Fibroblast of lung (primary cell): Measurements from ENCODE around the gene NKX6-2. TPM values are rescaled to one million over a fixed set of nuclear protein-coding genes. Genes with fewer than 3 reads are reported as not detected.

ENCODE experiments used
- DNase-seq, 2 donors: peaks; one replicate each; pipeline versions ENCODE4 v3.0.0 to v3.0.0-alpha.2; 2010; ENCODE audit warnings: low read depth in 2 of 2
- H2AFZ ChIP-seq: 2 replicates; pipeline ENCODE4 v1.5.1; 2012; ENCODE audit warnings: low read length, control low read depth, inconsistent platforms
- H3K27ac ChIP-seq: 2 replicates; pipeline ENCODE4 v1.5.1; 2011; ENCODE audit warnings: low read length, control low read depth; ENCODE audit not compliant: insufficient read depth
- H3K27me3 ChIP-seq: 2 replicates; pipeline ENCODE4 v1.5.1; 2011; ENCODE audit warnings: mild to moderate bottlenecking, low read length; ENCODE audit not compliant: control insufficient read depth, insufficient read depth
- H3K36me3 ChIP-seq: 2 replicates; pipeline ENCODE4 v1.5.1; 2011; ENCODE audit warnings: low read length; ENCODE audit not compliant: control insufficient read depth, insufficient read depth
- H3K4me1 ChIP-seq: 2 replicates; pipeline ENCODE4 v1.5.1; 2011; ENCODE audit warnings: low read length; ENCODE audit not compliant: control insufficient read depth, insufficient read depth; ENCODE audit errors: extremely low read depth
- H3K4me2 ChIP-seq: 2 replicates; pipeline ENCODE4 v1.5.1; 2011; ENCODE audit warnings: low read length, control low read depth; ENCODE audit not compliant: insufficient read depth; ENCODE audit errors: extremely low read depth
- H3K4me3 ChIP-seq, 4 experiments: fragments of 200-600 bp in 1 of 4; sonication (generic) in 1 of 4; replicated peaks in 1 of 4; 2 replicates each; pipeline ENCODE4 v1.5.1; 2011 to 2016; ENCODE audit warnings: low read length in 4 of 4, low read depth in 3 of 4, mild to moderate bottlenecking in 3 of 4, control low read depth in 2 of 4, inconsistent platforms in 1 of 4, mixed read lengths in 1 of 4; ENCODE audit not compliant: insufficient read depth in 1 of 4; ENCODE audit errors: control extremely low read depth in 1 of 4
- H3K79me2 ChIP-seq: 2 replicates; pipeline ENCODE4 v1.5.1; 2012; ENCODE audit warnings: mild to moderate bottlenecking, low read length, inconsistent platforms; ENCODE audit not compliant: control insufficient read depth, insufficient read depth
- H3K9ac ChIP-seq: 2 replicates; pipeline ENCODE4 v1.5.1; 2011; ENCODE audit warnings: mild to moderate bottlenecking, low read length, control low read depth; ENCODE audit not compliant: insufficient read depth
- H3K9me3 ChIP-seq: 2 replicates; pipeline ENCODE4 v1.5.1; 2012; ENCODE audit warnings: low read depth, low read length; ENCODE audit not compliant: control insufficient read depth, insufficient read depth
- H4K20me1 ChIP-seq: 2 replicates; pipeline ENCODE4 v1.5.1; 2011; ENCODE audit warnings: low read length; ENCODE audit not compliant: control insufficient read depth, insufficient read depth; ENCODE audit errors: extremely low read depth
- EZH2 ChIP-seq: IDR thresholded peaks from 2 replicates; pipeline ENCODE4 v1.5.1; 2012; ENCODE audit warnings: low read length, control low read depth, mild to moderate bottlenecking; ENCODE audit errors: missing control alignments
- polyA plus RNA-seq, 2 donors: library from polyadenylated mRNA; depleted of rRNA in 1 of 2; stranded (reverse) in 1 of 2; unstranded in 1 of 2; fragments of >200 nt; gene quantifications; 2 replicates each; pipeline ENCODE4 v1.2.1, GENCODE V29; 2011 to 2012; ENCODE audit warnings: missing spikeins in 1 of 2
- total RNA-seq: library from RNA; depleted of rRNA; stranded (reverse); fragments of >200 nt; gene quantifications from 2 replicates; pipeline ENCODE4 v1.2.1, GENCODE V29; 2014
- TF ChIP-seq, protein P1 (sequence below), 2 donors: IDR thresholded peaks in 1 of 2; conservative IDR thresholded peaks in 1 of 2; 1 replicate in 1 of 2; 2 replicates in 1 of 2; pipeline ENCODE4 v1.5.1; 2011 to 2012; ENCODE audit warnings: low read length in 2 of 2, control low read depth in 1 of 2, inconsistent platforms in 1 of 2, low read depth in 1 of 2, mild to moderate bottlenecking in 1 of 2

Gene NKX6-2
- total and polyA plus RNA-seq, 2 donors (not counting 1 experiment from before 2014, with no cell fraction given), result not detected

DNA sequence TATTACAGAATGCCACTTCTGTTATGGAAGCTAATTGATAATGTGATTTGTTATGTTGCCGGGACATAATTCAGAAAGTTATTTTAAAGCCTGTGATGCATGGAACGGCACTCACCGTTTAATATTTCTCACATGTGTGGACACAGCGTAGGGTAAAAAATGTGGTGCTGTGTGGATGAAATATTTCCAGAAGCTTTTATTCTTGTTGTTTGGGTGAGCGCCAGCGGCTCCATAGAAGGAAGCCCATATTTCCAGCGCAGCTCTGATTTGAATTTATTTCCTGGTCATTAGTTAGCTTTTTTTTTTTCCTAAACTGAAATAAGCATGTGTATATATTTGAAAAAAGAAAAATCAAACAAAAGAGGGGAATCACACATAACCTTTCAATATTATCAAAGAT, 20.2 kb upstream of the NKX6-2 start:
- Histone ChIP-seq H3K4me1 (no peaks in the 10 kb centered on the region), H3K79me2 (no peaks in the 10 kb centered on the region), H2AFZ (no peak overlapping the region), H3K9me3 (no peaks in the 10 kb centered on the region), H3K4me3 (no peak overlapping the region), H4K20me1 (no peaks in the 10 kb centered on the region), H3K27ac (no peak overlapping the region), H3K9ac (no peak overlapping the region), H3K36me3 (no peaks in the 10 kb centered on the region), H3K27me3 (no peaks in the 10 kb centered on the region), H3K4me2 (no peak overlapping the region)
- TF ChIP-seq, protein P1, sequence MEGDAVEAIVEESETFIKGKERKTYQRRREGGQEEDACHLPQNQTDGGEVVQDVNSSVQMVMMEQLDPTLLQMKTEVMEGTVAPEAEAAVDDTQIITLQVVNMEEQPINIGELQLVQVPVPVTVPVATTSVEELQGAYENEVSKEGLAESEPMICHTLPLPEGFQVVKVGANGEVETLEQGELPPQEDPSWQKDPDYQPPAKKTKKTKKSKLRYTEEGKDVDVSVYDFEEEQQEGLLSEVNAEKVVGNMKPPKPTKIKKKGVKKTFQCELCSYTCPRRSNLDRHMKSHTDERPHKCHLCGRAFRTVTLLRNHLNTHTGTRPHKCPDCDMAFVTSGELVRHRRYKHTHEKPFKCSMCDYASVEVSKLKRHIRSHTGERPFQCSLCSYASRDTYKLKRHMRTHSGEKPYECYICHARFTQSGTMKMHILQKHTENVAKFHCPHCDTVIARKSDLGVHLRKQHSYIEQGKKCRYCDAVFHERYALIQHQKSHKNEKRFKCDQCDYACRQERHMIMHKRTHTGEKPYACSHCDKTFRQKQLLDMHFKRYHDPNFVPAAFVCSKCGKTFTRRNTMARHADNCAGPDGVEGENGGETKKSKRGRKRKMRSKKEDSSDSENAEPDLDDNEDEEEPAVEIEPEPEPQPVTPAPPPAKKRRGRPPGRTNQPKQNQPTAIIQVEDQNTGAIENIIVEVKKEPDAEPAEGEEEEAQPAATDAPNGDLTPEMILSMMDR (conservative IDR thresholded peaks at IDR 0.05 in 1 of 2, IDR thresholded peaks at IDR 0.05 in 1 of 2; ENCODE audit: low read depth in 1 of 2, low read length in 2 of 2), result no peak
- TF ChIP-seq EZH2, result no peak
- DNase-seq, result no peak

DNA sequence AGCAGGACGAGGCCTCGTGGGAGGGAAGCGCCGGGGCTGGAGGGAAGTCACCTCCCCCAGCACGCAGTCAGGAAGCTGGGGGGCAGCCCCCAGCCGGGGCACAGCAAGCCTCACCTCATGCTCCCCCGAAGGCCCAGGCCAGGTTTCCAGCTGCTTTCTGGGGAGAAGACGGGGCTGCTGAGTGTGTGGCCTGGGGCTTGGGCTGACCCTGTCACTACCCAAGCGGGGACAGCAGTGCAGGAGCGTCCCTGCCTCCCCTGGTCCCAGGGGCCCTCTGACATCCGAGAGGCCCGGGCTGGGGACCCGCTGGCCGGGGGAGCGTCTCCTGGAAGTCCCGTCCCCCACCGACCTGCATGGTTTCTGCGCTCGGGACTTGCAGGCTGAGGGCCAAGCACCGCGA, 19.7 kb upstream of the NKX6-2 start:
- H3K9me3 ChIP-seq, result no peaks in the 10 kb centered on the region
- no peaks in the 10 kb centered on the region for H3K27me3 ChIP-seq
- H3K36me3 ChIP-seq, result no peaks in the 10 kb centered on the region
- no peak for DNase-seq
- H3K4me1 ChIP-seq, result no peaks in the 10 kb centered on the region
- H3K27ac ChIP-seq, result no peak overlapping the region
- no peaks in the 10 kb centered on the region for H4K20me1 ChIP-seq
- H3K4me3 ChIP-seq, result no peak overlapping the region
- H3K4me2 ChIP-seq, result no peak overlapping the region
- H3K79me2 ChIP-seq, result no peaks in the 10 kb centered on the region
- H2AFZ ChIP-seq, result no peak overlapping the region
- no peak for TF ChIP-seq EZH2
- TF ChIP-seq, protein P1 (conservative IDR thresholded peaks at IDR 0.05 in 1 of 2, IDR thresholded peaks at IDR 0.05 in 1 of 2; ENCODE audit: low read depth in 1 of 2, low read length in 2 of 2), result no peak
- H3K9ac ChIP-seq, result no peak overlapping the region

DNA sequence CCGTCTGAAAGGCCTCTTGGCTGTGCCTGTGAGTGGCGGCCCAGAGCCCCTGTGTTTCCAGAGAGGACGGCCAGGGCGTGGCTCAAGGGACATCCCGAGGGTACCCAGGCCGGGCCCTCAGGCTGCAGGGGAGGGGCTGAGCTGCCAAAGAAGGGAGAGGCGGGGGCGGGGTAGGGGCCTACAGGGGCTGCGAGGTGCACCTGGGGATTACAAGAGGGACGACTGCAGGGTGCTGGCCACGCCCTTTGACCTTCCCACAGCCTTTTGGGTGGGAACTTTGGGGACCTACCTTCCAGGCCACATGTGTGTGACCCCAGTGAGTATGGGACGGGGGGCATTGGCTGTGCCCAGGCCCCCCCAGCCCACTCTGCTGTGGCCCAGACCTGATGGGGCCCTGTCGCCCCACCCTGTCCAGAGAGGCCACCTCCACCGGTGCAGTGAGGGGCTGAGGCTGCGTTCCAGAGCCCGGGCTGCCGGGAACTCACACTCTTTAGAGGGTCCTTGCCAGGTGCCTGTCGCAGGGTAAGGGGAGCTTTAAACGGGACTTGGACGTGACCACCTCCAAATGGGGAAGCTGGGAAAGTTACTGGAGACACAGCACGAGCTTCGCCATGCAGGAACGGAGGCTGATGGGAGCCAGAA, 19.0 kb upstream of the NKX6-2 start:
- Histone ChIP-seq H3K27me3 (no peaks in the 10 kb centered on the region), H3K9me3 (no peaks in the 10 kb centered on the region), H3K27ac (no peak overlapping the region), H3K9ac (no peak overlapping the region), H4K20me1 (no peaks in the 10 kb centered on the region), H3K4me2 (no peak overlapping the region), H3K4me3 (no peak overlapping the region), H3K4me1 (no peaks in the 10 kb centered on the region), H3K36me3 (no peaks in the 10 kb centered on the region), H3K79me2 (no peaks in the 10 kb centered on the region), H2AFZ (no peak overlapping the region)
- no peak for DNase-seq
- TF ChIP-seq EZH2, result no peak
- TF ChIP-seq, protein P1 (conservative IDR thresholded peaks at IDR 0.05 in 1 of 2, IDR thresholded peaks at IDR 0.05 in 1 of 2; ENCODE audit: low read depth in 1 of 2, low read length in 2 of 2), result no peak
